BJ (cell line): ENCODE results near the gene ACBD4. TPM values are rescaled to one million over a fixed set of nuclear protein-coding genes. Genes with fewer than 3 reads are reported as not detected.

Experiments used
- CTCF ChIA-PET: fragments of 350-600 bp; formaldehyde crosslinking; extraction: SDS; loops from one replicate; lab custom pipeline; 2021; ENCODE audit warnings: antibody characterized with exemption, inconsistent platforms; lab: Yijun Ruan, JAX
- POLR2A ChIA-PET: fragments of 300-600 bp; sonication (Branson Sonifier 250); formaldehyde crosslinking; extraction: SDS; loops from one replicate; lab custom pipeline; 2021; ENCODE audit warnings: antibody characterized with exemption; lab: Charles Lee
- DNase-seq: peaks from one replicate; pipeline ENCODE4 v3.0.0-alpha.2; 2011; ENCODE audit warnings: low read depth
- H3K27me3 ChIP-seq: 2 replicates; pipeline ENCODE4 v1.6.0; 2011; ENCODE audit warnings: low read length; ENCODE audit not compliant: control insufficient read depth, insufficient read depth
- H3K36me3 ChIP-seq: 2 replicates; pipeline ENCODE4 v1.5.1; 2011; ENCODE audit warnings: low read length; ENCODE audit not compliant: control insufficient read depth, insufficient read depth
- H3K4me3 ChIP-seq: 2 replicates; pipeline ENCODE4 v1.5.1; 2011; ENCODE audit warnings: low read depth, mild to moderate bottlenecking, control low read depth, low read length
- polyA plus RNA-seq: library from polyadenylated mRNA; depleted of rRNA; stranded (reverse); fragments of >200 nt; gene quantifications from 2 replicates; pipeline ENCODE4 v1.2.3, GENCODE V29; 2011
- TF ChIP-seq, protein P1 (sequence below): IDR thresholded peaks from 2 replicates; pipeline ENCODE4 v1.5.1; 2011; ENCODE audit warnings: low read depth, mild to moderate bottlenecking, control low read depth, inconsistent platforms, low read length, moderate library complexity; ENCODE audit not compliant: insufficient read depth

Gene ACBD4
- polyA plus RNA-seq, 1 experiment: 7.3 TPM

DNA sequence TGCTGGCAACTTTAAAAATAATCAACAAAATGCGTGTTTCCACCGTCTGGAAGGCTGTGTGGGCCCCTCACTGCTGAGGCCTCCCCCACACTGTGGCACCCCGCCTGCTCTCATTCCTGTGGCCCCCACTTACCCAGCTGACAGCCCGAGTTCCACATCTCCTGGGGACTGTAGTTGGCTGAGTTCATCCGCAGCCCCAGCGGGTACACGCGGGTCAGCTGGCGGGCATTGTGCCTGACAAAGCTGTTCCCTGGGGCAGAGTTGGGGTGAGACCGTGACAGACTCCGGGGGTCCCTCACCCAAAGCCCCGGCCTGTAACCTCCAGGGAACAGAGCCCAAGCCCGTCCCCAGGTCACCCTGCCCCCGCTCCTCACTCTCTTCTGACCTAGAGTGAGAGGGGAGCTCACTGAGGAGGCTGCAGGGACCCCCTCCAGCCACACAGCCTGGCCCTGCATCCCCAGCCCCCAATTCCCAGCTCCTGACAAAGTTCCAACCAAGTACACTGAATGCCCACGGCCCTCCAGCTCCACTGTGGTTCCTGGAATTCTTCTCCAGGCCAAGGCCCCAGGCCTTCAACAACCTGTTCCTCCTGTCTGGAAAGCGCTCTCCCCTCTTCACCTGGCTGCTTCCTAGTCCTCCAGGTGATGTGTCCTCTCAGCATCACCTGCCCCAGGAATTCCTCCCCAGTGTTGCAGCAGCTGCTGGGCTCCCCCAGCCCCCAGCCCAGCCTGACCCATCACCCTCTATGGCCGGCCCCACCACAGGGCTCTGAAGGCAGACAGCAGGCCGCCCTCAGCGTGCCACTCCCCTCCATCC lies 21.2 kb upstream of the ACBD4 start:
- DNase-seq: no peak
- no peak overlapping the region for H3K4me3 ChIP-seq
- CTCF ChIA-PET: interaction anchor here (0.7 to 1.1 kb wide), 4 partner anchors 10 to 21 kb away, joined by 3 to 4 read pairs (median 4); partner anchors contain the start of genes ACBD4 and PLCD3
- H3K27me3 ChIP-seq: no peaks in the 10 kb centered on the region
- TF ChIP-seq, protein P1, sequence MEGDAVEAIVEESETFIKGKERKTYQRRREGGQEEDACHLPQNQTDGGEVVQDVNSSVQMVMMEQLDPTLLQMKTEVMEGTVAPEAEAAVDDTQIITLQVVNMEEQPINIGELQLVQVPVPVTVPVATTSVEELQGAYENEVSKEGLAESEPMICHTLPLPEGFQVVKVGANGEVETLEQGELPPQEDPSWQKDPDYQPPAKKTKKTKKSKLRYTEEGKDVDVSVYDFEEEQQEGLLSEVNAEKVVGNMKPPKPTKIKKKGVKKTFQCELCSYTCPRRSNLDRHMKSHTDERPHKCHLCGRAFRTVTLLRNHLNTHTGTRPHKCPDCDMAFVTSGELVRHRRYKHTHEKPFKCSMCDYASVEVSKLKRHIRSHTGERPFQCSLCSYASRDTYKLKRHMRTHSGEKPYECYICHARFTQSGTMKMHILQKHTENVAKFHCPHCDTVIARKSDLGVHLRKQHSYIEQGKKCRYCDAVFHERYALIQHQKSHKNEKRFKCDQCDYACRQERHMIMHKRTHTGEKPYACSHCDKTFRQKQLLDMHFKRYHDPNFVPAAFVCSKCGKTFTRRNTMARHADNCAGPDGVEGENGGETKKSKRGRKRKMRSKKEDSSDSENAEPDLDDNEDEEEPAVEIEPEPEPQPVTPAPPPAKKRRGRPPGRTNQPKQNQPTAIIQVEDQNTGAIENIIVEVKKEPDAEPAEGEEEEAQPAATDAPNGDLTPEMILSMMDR: no peak
- peaks cover 29% of the 10 kb centered on the region for H3K36me3 ChIP-seq
- POLR2A ChIA-PET: no interaction called here

DNA sequence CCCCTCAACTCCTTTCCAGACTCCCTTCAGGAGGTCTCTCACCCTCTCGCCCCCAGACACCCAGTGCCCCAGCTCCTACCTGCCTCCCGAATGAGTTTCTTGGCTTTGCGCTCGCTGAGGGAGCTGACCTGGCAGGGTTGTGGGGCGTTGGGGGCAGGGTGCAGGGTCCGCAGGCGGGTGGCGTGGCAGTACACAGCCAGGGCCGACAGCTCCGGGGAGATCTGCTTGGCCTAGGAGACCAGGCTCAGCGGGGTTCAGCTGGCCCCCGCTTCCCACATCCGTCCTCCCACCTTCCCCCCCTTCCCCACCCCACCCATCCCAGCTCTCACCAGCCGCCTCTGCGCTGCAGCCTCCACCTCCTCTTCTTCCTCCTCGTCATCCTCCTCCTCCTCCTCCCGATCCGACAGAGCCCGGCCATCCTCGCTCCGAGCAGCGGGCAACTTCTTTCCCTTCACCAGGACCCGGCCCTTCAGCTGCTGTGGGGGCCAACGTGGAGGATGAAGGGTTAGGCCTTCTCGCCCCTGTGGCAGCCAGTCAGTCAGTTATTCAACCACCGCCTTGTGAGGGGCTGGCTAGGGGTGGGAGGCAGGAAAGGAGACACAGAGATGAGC lies 20.4 kb upstream of the ACBD4 start:
- peaks cover 34% of the 10 kb centered on the region for H3K36me3 ChIP-seq
- H3K4me3 ChIP-seq: no peak overlapping the region
- TF ChIP-seq, protein P1: no peak
- DNase-seq: no peak
- ChIA-PET POLR2A (no interaction called here), CTCF (interaction anchor here (0.8 to 2.1 kb wide), 5 partner anchors 9 to 37 kb away, joined by 3 to 9 read pairs (median 3); partner anchors contain the start of genes ACBD4 and PLCD3)
- no peaks in the 10 kb centered on the region for H3K27me3 ChIP-seq

DNA sequence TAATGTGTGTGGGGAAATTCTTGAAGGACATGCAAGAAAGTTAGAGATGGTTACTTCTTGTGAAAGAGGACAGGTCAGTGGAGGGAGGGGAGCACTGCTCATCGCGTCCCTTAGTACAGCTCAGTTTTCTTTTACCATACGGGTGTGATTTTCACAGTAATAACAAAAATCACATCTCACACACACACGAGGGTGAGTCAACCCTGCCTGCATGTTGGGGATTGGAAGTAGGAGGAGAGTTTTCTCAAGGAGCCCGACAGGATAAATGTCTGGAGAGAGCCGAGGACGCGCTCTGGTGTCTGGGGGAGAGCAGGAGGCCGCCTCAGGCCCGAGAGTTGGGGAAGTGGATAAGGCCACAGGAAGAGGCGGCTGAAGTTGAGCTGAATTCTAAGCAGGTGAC lies 19.6 kb upstream of the ACBD4 start:
- POLR2A ChIA-PET: no interaction called here
- peaks cover 33% of the 10 kb centered on the region for H3K36me3 ChIP-seq
- no peak overlapping the region for H3K4me3 ChIP-seq
- CTCF ChIA-PET: interaction anchor here (0.7 to 4.0 kb wide), 5 partner anchors 10 to 336 kb away, joined by 3 to 19 read pairs (median 3); partner anchors contain the start of gene ACBD4
- TF ChIP-seq, protein P1: no peak
- no peaks in the 10 kb centered on the region for H3K27me3 ChIP-seq
- DNase-seq: no peak

DNA sequence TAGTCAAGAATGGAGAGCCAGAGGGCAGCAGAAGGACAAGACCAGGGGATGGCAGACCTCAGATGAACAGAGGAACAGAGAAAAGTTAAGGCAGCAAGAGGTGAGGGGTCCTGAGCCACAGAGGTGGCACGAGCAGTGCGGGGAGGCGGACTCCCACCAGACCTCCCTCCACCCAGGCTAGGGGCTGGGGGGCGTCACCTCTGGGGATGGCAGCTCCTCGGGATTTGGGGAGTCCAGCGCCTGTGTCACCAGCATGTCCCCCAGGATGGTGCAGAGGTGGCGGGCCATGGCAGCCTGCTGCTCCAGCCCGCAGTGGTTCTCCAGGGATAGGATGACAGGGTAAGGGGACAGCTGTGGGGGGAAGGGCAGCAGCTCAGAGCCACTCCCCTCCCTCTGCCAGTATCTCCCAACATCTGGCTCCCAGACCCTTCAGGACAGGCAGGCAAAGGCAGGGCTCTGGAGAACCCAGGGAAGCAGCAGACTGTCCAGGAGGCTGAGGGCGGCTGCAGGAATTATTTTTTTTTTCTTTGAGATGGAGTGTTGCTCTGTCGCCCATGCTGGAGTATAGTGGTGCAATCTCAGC lies 19.0 kb upstream of the ACBD4 start:
- Histone ChIP-seq H3K36me3 (peaks cover 30% of the 10 kb centered on the region), H3K27me3 (no peaks in the 10 kb centered on the region), H3K4me3 (no peak overlapping the region)
- DNase-seq: no peak
- POLR2A ChIA-PET: no interaction called here
- TF ChIP-seq, protein P1: no peak
- CTCF ChIA-PET: interaction anchor here (0.7 to 4.0 kb wide), 7 partner anchors 8 to 337 kb away, joined by 3 to 19 read pairs (median 7); partner anchors contain the start of gene ACBD4

DNA sequence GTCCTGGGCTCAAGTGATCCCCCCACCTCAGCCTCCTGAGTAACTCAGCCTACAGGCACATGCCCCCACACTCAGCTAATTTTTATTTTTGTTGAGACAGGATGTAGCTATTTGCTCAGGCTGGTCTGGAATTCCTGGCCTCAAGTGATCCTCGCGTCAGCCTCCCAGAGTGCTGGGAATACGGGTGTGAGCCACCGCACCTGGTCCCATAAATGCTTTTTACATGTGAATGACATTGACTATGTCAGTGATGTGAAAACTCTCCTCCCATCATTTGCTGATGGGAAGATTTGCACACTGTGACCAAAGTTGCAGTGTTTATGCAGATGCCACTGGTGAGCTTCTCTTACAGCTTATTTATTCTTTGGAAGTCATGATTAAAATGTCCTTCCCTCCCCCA lies 18.2 kb upstream of the ACBD4 start:
- H3K4me3 ChIP-seq: no peak overlapping the region
- H3K27me3 ChIP-seq: no peaks in the 10 kb centered on the region
- CTCF ChIA-PET: interaction anchor here (0.7 to 4.0 kb wide), 7 partner anchors 9 to 199 kb away, joined by 3 to 19 read pairs (median 7); partner anchors contain the start of genes ACBD4 and PLCD3
- DNase-seq: no peak
- POLR2A ChIA-PET: no interaction called here
- peaks cover 28% of the 10 kb centered on the region for H3K36me3 ChIP-seq
- TF ChIP-seq, protein P1: no peak
